ENCODE data around the gene OR9A2. TPM values are rescaled to one million over a fixed set of nuclear protein-coding genes. Genes with fewer than 3 reads are reported as not detected.

OR9A2 gene, protein sequence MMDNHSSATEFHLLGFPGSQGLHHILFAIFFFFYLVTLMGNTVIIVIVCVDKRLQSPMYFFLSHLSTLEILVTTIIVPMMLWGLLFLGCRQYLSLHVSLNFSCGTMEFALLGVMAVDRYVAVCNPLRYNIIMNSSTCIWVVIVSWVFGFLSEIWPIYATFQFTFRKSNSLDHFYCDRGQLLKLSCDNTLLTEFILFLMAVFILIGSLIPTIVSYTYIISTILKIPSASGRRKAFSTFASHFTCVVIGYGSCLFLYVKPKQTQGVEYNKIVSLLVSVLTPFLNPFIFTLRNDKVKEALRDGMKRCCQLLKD
- not detected in 2 replicates for total RNA-seq

GRCh38 chr7:143027032-143027431, at the start of gene OR9A2:
Gene OR9A2 (minus strand): TSS chr7:143027132. CDS start chr7:143027132, 0 bp downstream.

DNA sequence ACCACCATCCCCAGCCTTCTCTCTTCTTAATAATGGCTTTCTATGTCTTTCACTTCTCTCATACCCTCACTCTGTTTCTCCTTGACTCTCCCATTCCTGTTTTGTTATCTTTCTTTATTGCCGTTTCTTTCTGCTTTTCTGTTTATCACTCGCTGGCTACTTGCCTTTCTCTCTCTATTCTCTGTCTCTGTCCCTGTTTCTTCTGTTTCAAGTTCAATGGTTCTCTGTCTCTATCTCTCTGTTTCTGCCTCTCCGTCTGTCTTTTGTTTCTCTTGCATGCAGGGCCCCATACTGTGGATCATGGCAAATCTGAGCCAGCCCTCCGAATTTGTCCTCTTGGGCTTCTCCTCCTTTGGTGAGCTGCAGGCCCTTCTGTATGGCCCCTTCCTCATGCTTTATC, 25.1 kb upstream of the OR9A2 start, which contains the start of gene OR6V1:
Gene OR6V1 (plus strand): TSS at position 301 of the 400 bp plus-strand sequence. CDS start 0 bp downstream, at position 301.

Other genes with a start within 250 kb of the OR9A2 start
- gene EPHB6, start 172.1 kb downstream of the OR9A2 start, total RNA-seq, result 6.6 and 7.4 TPM in 2 replicates
- not detected in 2 replicates for gene TRPV6, start 141.4 kb downstream of the OR9A2 start, total RNA-seq
- gene TRPV5, start 93.4 kb downstream of the OR9A2 start, total RNA-seq, result not detected in 2 replicates
- gene LLCFC1, start 87.6 kb downstream of the OR9A2 start, total RNA-seq, result not detected in 2 replicates
- gene KEL, start 64.8 kb downstream of the OR9A2 start, total RNA-seq, result under 0.01 TPM in 1 of 2 replicates, not detected in the other
- not detected in 2 replicates for gene OR6V1, start 25.2 kb upstream of the OR9A2 start, total RNA-seq
- not detected in 2 replicates for gene PIP, start 104.9 kb upstream of the OR9A2 start, total RNA-seq
- gene TAS2R39, start 156.3 kb upstream of the OR9A2 start, total RNA-seq, result not detected in 2 replicates
- gene TAS2R40, start 194.9 kb upstream of the OR9A2 start, total RNA-seq, result not detected in 2 replicates
- gene GSTK1, start 236.3 kb upstream of the OR9A2 start, total RNA-seq, result 146 and 153 TPM in 2 replicates

All from bronchus fibroblast of lung (primary cell).